ENCODE measurements around the gene SPATS2L. TPM values are rescaled to one million over a fixed set of nuclear protein-coding genes. Genes with fewer than 3 reads are reported as not detected.

SPATS2L gene
- total RNA-seq, 1 experiment from 2014 or later: 47.3 TPM

DNA sequence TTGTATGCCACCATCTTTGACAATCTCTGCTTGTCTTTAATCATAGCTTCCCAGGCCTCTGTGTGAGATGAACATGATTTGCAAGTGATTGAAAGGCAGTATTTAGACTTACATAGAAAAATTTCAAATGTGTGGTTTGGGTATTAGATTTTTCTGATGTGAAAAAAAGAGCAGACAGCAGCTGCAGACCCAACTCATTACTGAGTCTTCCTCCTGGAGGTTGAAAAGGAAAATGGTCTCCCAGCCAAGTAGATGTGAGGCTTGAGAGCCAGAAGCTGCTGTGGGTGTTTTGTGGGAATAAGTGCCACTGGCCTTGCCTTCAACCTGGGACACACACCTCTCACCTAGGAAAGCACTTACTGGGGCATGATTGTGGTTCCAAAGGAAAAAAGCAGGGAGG is 110.9 kb downstream of the SPATS2L start:
- no peak overlapping the region for H2BK15ac ChIP-seq (ENCODE audit: low read depth, low read length)
- no peak overlapping the region for H3K14ac ChIP-seq (ENCODE audit: insufficient read depth, low read length)
- no peaks in the 10 kb centered on the region for H3K9me3 ChIP-seq (ENCODE audit: control insufficient read depth, low read depth, low read length)
- TF ChIP-seq, protein P1, sequence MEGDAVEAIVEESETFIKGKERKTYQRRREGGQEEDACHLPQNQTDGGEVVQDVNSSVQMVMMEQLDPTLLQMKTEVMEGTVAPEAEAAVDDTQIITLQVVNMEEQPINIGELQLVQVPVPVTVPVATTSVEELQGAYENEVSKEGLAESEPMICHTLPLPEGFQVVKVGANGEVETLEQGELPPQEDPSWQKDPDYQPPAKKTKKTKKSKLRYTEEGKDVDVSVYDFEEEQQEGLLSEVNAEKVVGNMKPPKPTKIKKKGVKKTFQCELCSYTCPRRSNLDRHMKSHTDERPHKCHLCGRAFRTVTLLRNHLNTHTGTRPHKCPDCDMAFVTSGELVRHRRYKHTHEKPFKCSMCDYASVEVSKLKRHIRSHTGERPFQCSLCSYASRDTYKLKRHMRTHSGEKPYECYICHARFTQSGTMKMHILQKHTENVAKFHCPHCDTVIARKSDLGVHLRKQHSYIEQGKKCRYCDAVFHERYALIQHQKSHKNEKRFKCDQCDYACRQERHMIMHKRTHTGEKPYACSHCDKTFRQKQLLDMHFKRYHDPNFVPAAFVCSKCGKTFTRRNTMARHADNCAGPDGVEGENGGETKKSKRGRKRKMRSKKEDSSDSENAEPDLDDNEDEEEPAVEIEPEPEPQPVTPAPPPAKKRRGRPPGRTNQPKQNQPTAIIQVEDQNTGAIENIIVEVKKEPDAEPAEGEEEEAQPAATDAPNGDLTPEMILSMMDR (conservative IDR thresholded peaks at IDR 0.05): peak; percentile 32; the same call in 1 of the 3 replicates
- no peaks in the 10 kb centered on the region for H3K23me2 ChIP-seq (ENCODE audit: insufficient read length, low read depth, low read length, poor library complexity, severe bottlenecking)
- peaks cover 30 to 32% of the 10 kb centered on the region in 2 experiments for H3K4me1 Mint-ChIP-seq
- H3K18ac ChIP-seq (ENCODE audit: insufficient read length, low read depth, low read length): peak overlapping the region; percentile 4
- no peak overlapping the region for H3K56ac ChIP-seq (ENCODE audit: insufficient read length, low read depth, low read length)
- no peak overlapping the region for H4K5ac ChIP-seq (ENCODE audit: insufficient read length, low read depth, low read length)
- H3K4me3 Mint-ChIP-seq: no peak overlapping the region
- H3K27ac Mint-ChIP-seq: peak overlapping the region; percentile 81 to 96 (median 91); a peak in 6 of 7 replicates
- H2BK12ac ChIP-seq (ENCODE audit: insufficient read length, low read depth, low read length): no peak overlapping the region
- no peaks in the 10 kb centered on the region for H3K27me3 Mint-ChIP-seq (ENCODE audit: low read depth)
- no peaks in the 10 kb centered on the region for H3K27me3 ChIP-seq (ENCODE audit: insufficient read depth, low read length)
- peaks cover 10 to 35% (median 12%) of the 10 kb centered on the region in 3 experiments; a peak in 6 of 7 replicates for H3K36me3 Mint-ChIP-seq (ENCODE audit: insufficient read depth in 1 of 3, low read depth in 3 of 3)
- no peak overlapping the region for H4K91ac ChIP-seq (ENCODE audit: insufficient read length, low read depth, low read length)
- H3K9ac ChIP-seq (ENCODE audit: extremely low read depth, insufficient read length, low read length): no peak overlapping the region
- DNase-seq: no peak
- no peaks in the 10 kb centered on the region for H3K9me3 Mint-ChIP-seq
- H2AK5ac ChIP-seq (ENCODE audit: insufficient read length, low read length): no peak overlapping the region
- H3K4me1 ChIP-seq (ENCODE audit: insufficient read depth, low read length): no peaks in the 10 kb centered on the region
- H2AFZ ChIP-seq (ENCODE audit: low read length): no peak overlapping the region
- no peak overlapping the region for H3K23ac ChIP-seq (ENCODE audit: insufficient read length, low read depth, low read length)
- no peak overlapping the region for H2BK5ac ChIP-seq (ENCODE audit: insufficient read length, low read length)
- no peak overlapping the region for H3K4ac ChIP-seq (ENCODE audit: low read depth, low read length)
- H3K79me1 ChIP-seq (ENCODE audit: insufficient read depth, low read depth, low read length, poor library complexity, severe bottlenecking): no peaks in the 10 kb centered on the region
- H3T11ph ChIP-seq (ENCODE audit: low read length): no peak overlapping the region
- no peak overlapping the region for H2BK120ac ChIP-seq (ENCODE audit: low read depth, low read length, poor library complexity, severe bottlenecking)
- no peaks in the 10 kb centered on the region for H4K20me1 ChIP-seq (ENCODE audit: control insufficient read depth, insufficient read depth, insufficient read length)
- H3K79me2 ChIP-seq (ENCODE audit: insufficient read depth, low read length): no peaks in the 10 kb centered on the region
- no peak overlapping the region for H3K27ac ChIP-seq (ENCODE audit: insufficient read length, low read depth, low read length)
- no peak overlapping the region for H4K8ac ChIP-seq (replicated peaks; ENCODE audit: insufficient read length, low read depth, low read length)
- H3K4me2 ChIP-seq (ENCODE audit: insufficient read depth, insufficient read length, low read length): no peak overlapping the region
- H2BK20ac ChIP-seq (ENCODE audit: low read depth, low read length, poor library complexity, severe bottlenecking): no peak overlapping the region
